Smooth muscle cell (in vitro differentiated cells): ENCODE results near the gene RNASE7. TPM values are rescaled to one million over a fixed set of nuclear protein-coding genes. Genes with fewer than 3 reads are reported as not detected.
A peak's percentile ranks its signal among the peaks of the same experiment; 100 is the strongest.

Experiments
- DNase-seq: peaks from one replicate; lab custom pipeline; 2025; ENCODE audit not compliant: unreplicated experiment; lab: John Stamatoyannopoulos, UW
- H2AFZ ChIP-seq: fragments of 200-600 bp; sonication (generic); 2 replicates; pipeline ENCODE4 v1.6.0; 2016; ENCODE audit warnings: antibody characterized with exemption, low read depth, mild to moderate bottlenecking
- H3F3A ChIP-seq: fragments of 200-600 bp; sonication (generic); 2 replicates; pipeline ENCODE4 v1.6.0; 2017; ENCODE audit warnings: antibody characterized with exemption, low read depth
- H3K27ac ChIP-seq: fragments of 200-600 bp; sonication (generic); 2 replicates; pipeline ENCODE4 v1.5.1; 2016; ENCODE audit warnings: low read depth, mild to moderate bottlenecking
- H3K27me3 ChIP-seq: fragments of 200-600 bp; sonication (generic); 2 replicates; pipeline ENCODE4 v1.6.1; 2016; ENCODE audit warnings: low read depth, mild to moderate bottlenecking
- H3K36me3 ChIP-seq: fragments of 200-600 bp; sonication (generic); 2 replicates; pipeline ENCODE4 v1.5.1; 2016; ENCODE audit warnings: low read depth
- H3K4me1 ChIP-seq: fragments of 200-600 bp; sonication (generic); 2 replicates; pipeline ENCODE4 v1.5.1; 2016; ENCODE audit warnings: low read depth
- H3K4me2 ChIP-seq: fragments of 200-600 bp; sonication (generic); 2 replicates; pipeline ENCODE4 v1.6.0; 2016; ENCODE audit warnings: mild to moderate bottlenecking
- H3K4me3 ChIP-seq: fragments of 200-600 bp; sonication (generic); 2 replicates; pipeline ENCODE4 v1.5.1; 2016; ENCODE audit warnings: mild to moderate bottlenecking
- H3K79me2 ChIP-seq: fragments of 200-600 bp; sonication (generic); 2 replicates; pipeline ENCODE4 v1.6.0; 2016; ENCODE audit warnings: low read depth, mild to moderate bottlenecking
- H3K9ac ChIP-seq: fragments of 200-600 bp; sonication (generic); 2 replicates; pipeline ENCODE4 v1.6.0; 2016; ENCODE audit warnings: low read depth
- H3K9me3 ChIP-seq: fragments of 200-600 bp; sonication (generic); replicated peaks from 2 replicates; pipeline ENCODE4 v1.5.1; 2016; ENCODE audit warnings: low read depth
- H4K20me1 ChIP-seq: fragments of 200-600 bp; sonication (generic); 2 replicates; pipeline ENCODE4 v1.6.0; 2016; ENCODE audit warnings: low read depth
- CTCF ChIP-seq: fragments of 200-600 bp; sonication (generic); IDR thresholded peaks from 2 replicates; pipeline ENCODE4 v1.5.1; 2017; ENCODE audit warnings: borderline replicate concordance, mild to moderate bottlenecking, antibody characterized with exemption; ENCODE audit not compliant: insufficient read depth, poor library complexity, severe bottlenecking
- WGBS: methylation state at CpG from one replicate; pipeline ENCODE4 v1.1.7; 2016; ENCODE audit warnings: low lambda C conversion rate; 5-methylcytosine and 5-hydroxymethylcytosine counted together
- polyA plus RNA-seq: library from polyadenylated mRNA; unstranded; fragments of >200 nt; fragmentation: Nextera tagmentation; extraction: Ambion mirVana; gene quantifications from 2 replicates; pipeline ENCODE4 v1.2.1, GENCODE V29; 2016
- total RNA-seq: library from RNA; depleted of rRNA; stranded (reverse); fragments of >200 nt; gene quantifications from 2 replicates; pipeline ENCODE4 v1.2.3, GENCODE V29; 2014

Gene RNASE7
- total and polyA plus RNA-seq, 2 experiments from 2014 or later = 0.93 to 4.1 TPM

- Histone ChIP-seq H2AFZ (no peak overlapping the region), H3K27ac (peak overlapping the region; percentile 44), H3K9me3 (no peaks in the 10 kb centered on the region), H3F3A (peaks cover 40% of the 10 kb centered on the region), H3K9ac (no peak overlapping the region), H3K4me1 (peaks cover 7% of the 10 kb centered on the region), H3K4me2 (no peak overlapping the region), H3K27me3 (no peaks in the 10 kb centered on the region), H3K36me3 (peaks cover 10% of the 10 kb centered on the region), H4K20me1 (peaks cover 53% of the 10 kb centered on the region), H3K4me3 (no peak overlapping the region), H3K79me2 (peaks cover 60% of the 10 kb centered on the region)
- no peak for TF ChIP-seq CTCF
- no peak for DNase-seq
- 93% methylated on average over 7 of the region's 9 CpGs for WGBS
Observed at GRCh38 chr14:21075719-21076437, 33.7 kb downstream of the RNASE7 start.

- Histone ChIP-seq H3K4me3 (no peak overlapping the region), H3K27me3 (no peaks in the 10 kb centered on the region), H3K4me2 (no peak overlapping the region), H3K9me3 (no peaks in the 10 kb centered on the region), H3K27ac (peak overlapping the region; percentile 15), H3K9ac (no peak overlapping the region), H2AFZ (no peak overlapping the region), H3F3A (peaks cover 39% of the 10 kb centered on the region), H3K79me2 (peaks cover 56% of the 10 kb centered on the region), H4K20me1 (peaks cover 68% of the 10 kb centered on the region), H3K4me1 (no peaks in the 10 kb centered on the region), H3K36me3 (peaks cover 10% of the 10 kb centered on the region)
- no peak for DNase-seq
- WGBS = 97% methylated on average over 2 of the region's 2 CpGs
- TF ChIP-seq CTCF = no peak
Observed at GRCh38 chr14:21077672-21078071, 35.5 kb downstream of the RNASE7 start.

GRCh38 chr14:21078287-21078686 lies 36.1 kb downstream of the RNASE7 start:
- H4K20me1 ChIP-seq = peaks cover 66% of the 10 kb centered on the region
- no peak for DNase-seq
- H3K9me3 ChIP-seq = no peaks in the 10 kb centered on the region
- H3K9ac ChIP-seq = no peak overlapping the region
- 96% methylated on average over 5 of the region's 5 CpGs for WGBS
- peaks cover 10% of the 10 kb centered on the region for H3K36me3 ChIP-seq
- peak overlapping the region; percentile 15 for H3K27ac ChIP-seq
- H2AFZ ChIP-seq = no peak overlapping the region
- H3F3A ChIP-seq = peaks cover 38% of the 10 kb centered on the region
- no peak for TF ChIP-seq CTCF
- no peaks in the 10 kb centered on the region for H3K4me1 ChIP-seq
- H3K4me3 ChIP-seq = no peak overlapping the region
- H3K79me2 ChIP-seq = peaks cover 50% of the 10 kb centered on the region
- H3K27me3 ChIP-seq = no peaks in the 10 kb centered on the region
- no peak overlapping the region for H3K4me2 ChIP-seq

GRCh38 chr14:21078726-21079125 lies 36.6 kb downstream of the RNASE7 start:
- Histone ChIP-seq H3K36me3 (peaks cover 10% of the 10 kb centered on the region), H3K27ac (no peak overlapping the region), H3K4me1 (no peaks in the 10 kb centered on the region), H3F3A (peaks cover 36% of the 10 kb centered on the region), H2AFZ (no peak overlapping the region), H3K4me2 (no peak overlapping the region), H3K27me3 (no peaks in the 10 kb centered on the region), H3K9ac (no peak overlapping the region), H3K9me3 (no peaks in the 10 kb centered on the region), H3K4me3 (no peak overlapping the region), H3K79me2 (peaks cover 46% of the 10 kb centered on the region), H4K20me1 (peaks cover 64% of the 10 kb centered on the region)
- 95% methylated on average over 10 of the region's 10 CpGs for WGBS
- DNase-seq = no peak
- no peak for TF ChIP-seq CTCF
